ENCODE data around the gene RAC3.

RAC3 gene

DNA sequence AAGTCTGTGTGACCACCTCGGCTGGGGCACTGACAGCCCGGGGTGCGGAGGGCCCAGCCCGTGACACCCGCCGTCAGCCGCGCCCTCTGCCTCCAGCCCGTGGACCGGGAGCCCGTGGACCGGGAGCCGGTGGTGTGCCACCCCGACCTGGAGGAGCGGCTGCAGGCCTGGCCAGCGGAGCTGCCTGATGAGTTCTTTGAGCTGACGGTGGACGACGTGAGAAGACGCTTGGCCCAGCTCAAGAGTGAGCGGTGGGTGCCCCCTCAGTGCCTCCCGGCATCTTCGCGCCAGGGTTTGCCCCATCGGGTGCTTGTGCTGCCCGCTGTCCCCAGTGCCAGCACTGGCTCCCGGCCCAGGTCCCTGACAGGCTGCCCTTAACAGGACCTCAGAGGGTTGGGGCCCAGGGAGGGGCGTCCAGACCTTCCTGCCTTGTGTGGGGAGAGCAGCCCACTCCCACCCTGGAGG lies 22.5 kb upstream of the RAC3 start:
- no peak overlapping the region for H3K27ac ChIP-seq
- no peak overlapping the region for H3K4me2 ChIP-seq
- H3K9ac ChIP-seq = no peak overlapping the region
- TF ChIP-seq, protein P1, sequence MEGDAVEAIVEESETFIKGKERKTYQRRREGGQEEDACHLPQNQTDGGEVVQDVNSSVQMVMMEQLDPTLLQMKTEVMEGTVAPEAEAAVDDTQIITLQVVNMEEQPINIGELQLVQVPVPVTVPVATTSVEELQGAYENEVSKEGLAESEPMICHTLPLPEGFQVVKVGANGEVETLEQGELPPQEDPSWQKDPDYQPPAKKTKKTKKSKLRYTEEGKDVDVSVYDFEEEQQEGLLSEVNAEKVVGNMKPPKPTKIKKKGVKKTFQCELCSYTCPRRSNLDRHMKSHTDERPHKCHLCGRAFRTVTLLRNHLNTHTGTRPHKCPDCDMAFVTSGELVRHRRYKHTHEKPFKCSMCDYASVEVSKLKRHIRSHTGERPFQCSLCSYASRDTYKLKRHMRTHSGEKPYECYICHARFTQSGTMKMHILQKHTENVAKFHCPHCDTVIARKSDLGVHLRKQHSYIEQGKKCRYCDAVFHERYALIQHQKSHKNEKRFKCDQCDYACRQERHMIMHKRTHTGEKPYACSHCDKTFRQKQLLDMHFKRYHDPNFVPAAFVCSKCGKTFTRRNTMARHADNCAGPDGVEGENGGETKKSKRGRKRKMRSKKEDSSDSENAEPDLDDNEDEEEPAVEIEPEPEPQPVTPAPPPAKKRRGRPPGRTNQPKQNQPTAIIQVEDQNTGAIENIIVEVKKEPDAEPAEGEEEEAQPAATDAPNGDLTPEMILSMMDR (conservative IDR thresholded peaks at IDR 0.05; ENCODE audit: low read depth, low read length) = no peak
- H3K36me3 ChIP-seq (ENCODE audit: insufficient read depth) = no peaks in the 10 kb centered on the region
- no peaks in the 10 kb centered on the region for H3K79me2 ChIP-seq (ENCODE audit: insufficient read depth, low read depth)
- H2AFZ ChIP-seq (ENCODE audit: low read depth) = no peak overlapping the region
- H3K27me3 ChIP-seq (ENCODE audit: insufficient read depth, low read depth) = no peaks in the 10 kb centered on the region
- H3K4me3 ChIP-seq (IDR thresholded peaks at IDR 0.05; ENCODE audit: insufficient read depth, low read depth, low read length) = no peak overlapping the region
- no peaks in the 10 kb centered on the region for H4K20me1 ChIP-seq (ENCODE audit: insufficient read depth)
- H3K4me1 ChIP-seq (ENCODE audit: low read depth, poor library complexity, severe bottlenecking) = no peaks in the 10 kb centered on the region

DNA sequence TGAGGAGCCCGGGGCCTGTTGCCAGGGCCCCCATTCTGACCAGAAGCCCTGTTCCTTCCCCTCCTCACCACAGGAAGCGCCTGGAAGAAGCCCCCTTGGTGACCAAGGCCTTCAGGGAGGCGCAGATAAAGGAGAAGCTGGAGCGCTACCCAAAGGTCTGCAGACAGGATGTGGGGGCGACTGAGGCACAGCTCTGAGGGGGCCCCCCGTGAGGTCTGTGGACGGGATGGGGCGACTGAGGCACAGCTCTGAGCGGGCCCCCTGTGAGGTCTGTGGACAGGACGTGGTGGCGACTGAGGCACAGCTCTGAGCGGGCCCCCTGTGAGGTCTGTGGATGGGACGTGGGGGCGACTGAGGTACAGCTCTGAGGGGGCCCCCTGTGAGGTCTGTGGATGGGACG lies 22.1 kb upstream of the RAC3 start:
- no peak overlapping the region for H3K4me2 ChIP-seq
- H4K20me1 ChIP-seq (ENCODE audit: insufficient read depth) = no peaks in the 10 kb centered on the region
- no peaks in the 10 kb centered on the region for H3K4me1 ChIP-seq (ENCODE audit: low read depth, poor library complexity, severe bottlenecking)
- no peaks in the 10 kb centered on the region for H3K79me2 ChIP-seq (ENCODE audit: insufficient read depth, low read depth)
- H3K4me3 ChIP-seq (IDR thresholded peaks at IDR 0.05; ENCODE audit: insufficient read depth, low read depth, low read length) = no peak overlapping the region
- no peaks in the 10 kb centered on the region for H3K27me3 ChIP-seq (ENCODE audit: insufficient read depth, low read depth)
- H3K36me3 ChIP-seq (ENCODE audit: insufficient read depth) = no peaks in the 10 kb centered on the region
- no peak overlapping the region for H3K27ac ChIP-seq
- TF ChIP-seq, protein P1 (conservative IDR thresholded peaks at IDR 0.05; ENCODE audit: low read depth, low read length) = no peak
- no peak overlapping the region for H2AFZ ChIP-seq (ENCODE audit: low read depth)
- H3K9ac ChIP-seq = no peak overlapping the region

DNA sequence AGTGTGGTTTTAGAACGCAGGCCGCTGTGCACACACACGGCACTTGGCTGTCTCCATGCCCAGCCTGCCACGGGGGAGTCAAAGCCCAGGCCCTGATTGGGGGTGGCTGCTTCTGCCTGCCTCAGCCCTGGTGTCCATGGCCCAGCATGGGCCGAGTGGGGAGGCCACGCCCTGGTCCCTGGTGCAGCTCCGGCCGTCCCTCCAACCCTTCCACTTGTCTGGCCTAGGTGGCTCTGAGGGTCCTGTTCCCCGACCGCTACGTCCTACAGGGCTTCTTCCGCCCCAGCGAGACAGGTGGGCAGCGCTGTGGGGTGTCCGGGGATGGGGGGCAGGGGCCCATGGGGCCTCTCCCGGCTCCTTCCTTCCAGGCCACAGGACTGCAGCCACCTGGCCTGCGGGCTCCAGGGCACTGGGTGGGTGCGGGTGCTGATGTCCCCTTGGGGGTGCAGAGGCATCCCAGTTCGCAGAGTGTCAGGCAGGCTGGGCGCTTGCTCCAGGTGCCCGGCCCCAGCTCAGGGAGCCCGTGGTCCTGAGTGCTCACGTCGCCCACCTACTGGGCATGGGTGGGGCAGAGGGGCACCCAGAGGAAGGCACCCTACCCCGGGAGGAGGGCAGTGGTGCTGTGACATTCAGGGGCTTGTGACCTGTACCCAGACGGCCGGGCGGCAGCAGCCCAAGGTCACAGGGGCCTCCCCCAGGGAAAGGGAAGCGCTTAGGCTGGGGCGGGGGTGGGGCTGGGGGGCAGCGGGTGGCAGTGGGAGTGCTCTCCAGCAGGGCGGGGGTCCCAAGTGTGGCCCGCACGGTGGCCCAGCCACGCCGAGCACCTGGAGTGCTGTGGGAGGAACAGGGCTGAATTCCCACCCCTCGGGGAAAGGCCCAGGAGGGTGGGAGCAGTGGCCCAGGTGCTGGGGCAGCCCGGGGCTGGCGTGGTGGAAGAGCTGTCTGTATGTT lies 20.6 kb upstream of the RAC3 start:
- Histone ChIP-seq H3K36me3 (ENCODE audit: insufficient read depth) (no peaks in the 10 kb centered on the region), H3K9ac (no peak overlapping the region)

DNA sequence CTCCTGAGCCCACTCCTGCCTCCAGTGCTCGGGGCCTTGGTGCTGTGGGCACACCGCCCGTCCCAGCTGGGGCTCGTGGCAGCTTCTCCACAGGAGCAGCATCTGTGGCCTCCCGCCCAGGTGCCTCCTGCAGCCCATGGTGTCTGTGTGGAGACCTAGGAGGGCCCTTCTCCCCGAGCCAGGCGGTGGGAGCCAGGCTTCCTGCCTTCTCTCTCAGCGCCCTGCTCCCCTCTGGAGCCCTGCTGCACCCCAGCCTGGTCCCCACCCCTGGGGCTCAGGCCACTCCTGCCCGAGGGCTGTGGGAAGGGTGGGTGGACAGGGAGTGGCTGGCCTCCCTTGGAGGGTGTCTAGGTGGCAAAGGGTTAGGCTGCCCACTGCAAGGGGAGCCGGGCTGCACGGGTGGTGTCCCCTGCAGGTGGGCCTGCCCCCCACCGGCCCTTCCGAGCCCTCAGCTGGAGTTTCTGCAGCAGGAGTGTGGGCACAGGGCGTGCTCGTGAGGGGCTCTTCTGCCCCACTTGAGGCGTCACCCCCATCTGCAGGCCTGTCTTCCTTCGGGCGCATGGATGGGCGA lies 19.8 kb upstream of the RAC3 start:
- no peak overlapping the region for H3K4me3 ChIP-seq (IDR thresholded peaks at IDR 0.05; ENCODE audit: insufficient read depth, low read depth, low read length)
- TF ChIP-seq, protein P1 (conservative IDR thresholded peaks at IDR 0.05; ENCODE audit: low read depth, low read length) = no peak
- H3K79me2 ChIP-seq (ENCODE audit: insufficient read depth, low read depth) = no peaks in the 10 kb centered on the region
- no peak overlapping the region for H3K9ac ChIP-seq
- no peaks in the 10 kb centered on the region for H3K27me3 ChIP-seq (ENCODE audit: insufficient read depth, low read depth)
- no peaks in the 10 kb centered on the region for H3K4me1 ChIP-seq (ENCODE audit: low read depth, poor library complexity, severe bottlenecking)
- H3K4me2 ChIP-seq = no peak overlapping the region
- H4K20me1 ChIP-seq (ENCODE audit: insufficient read depth) = no peaks in the 10 kb centered on the region
- no peak overlapping the region for H2AFZ ChIP-seq (ENCODE audit: low read depth)
- no peak overlapping the region for H3K27ac ChIP-seq
- no peaks in the 10 kb centered on the region for H3K36me3 ChIP-seq (ENCODE audit: insufficient read depth)

More for the DNA sequence above, 20.6 kb upstream of the RAC3 start:
- Histone ChIP-seq H3K27me3 (ENCODE audit: insufficient read depth, low read depth) (no peaks in the 10 kb centered on the region), H2AFZ (ENCODE audit: low read depth) (no peak overlapping the region), H3K79me2 (ENCODE audit: insufficient read depth, low read depth) (no peaks in the 10 kb centered on the region), H3K27ac (no peak overlapping the region), H4K20me1 (ENCODE audit: insufficient read depth) (no peaks in the 10 kb centered on the region), H3K4me3 (IDR thresholded peaks at IDR 0.05; ENCODE audit: insufficient read depth, low read depth, low read length) (no peak overlapping the region), H3K4me2 (no peak overlapping the region), H3K4me1 (ENCODE audit: low read depth, poor library complexity, severe bottlenecking) (no peaks in the 10 kb centered on the region)
- TF ChIP-seq, protein P1 (conservative IDR thresholded peaks at IDR 0.05; ENCODE audit: low read depth, low read length) = no peak

All from KMS-11 (cell line).